GM20431 (cell line): ENCODE results near the gene MIF.
"Not testable (repeated sequence)": the region's sequence is repeated elsewhere in the genome, so short reads cannot be mapped to it uniquely, and the experiment has no call there.

Source experiments
- in situ Hi-C: fragments of 300-500 bp; cut with MseI, MboI; formaldehyde crosslinking; loops from one replicate; pipeline ENCODE4 v1.15.0; 2020; ENCODE audit warnings: low sequenced_read_pairs; ENCODE audit not compliant: unreplicated experiment

MIF gene

GRCh38 chr22:23925020-23925606, 30.9 kb downstream of the MIF start:
- in situ Hi-C loops, result no loop called here

GRCh38 chr22:23926561-23926960, 32.4 kb downstream of the MIF start:
- in situ Hi-C loops, result no loop called here

GRCh38 chr22:23938328-23939016, 44.3 kb downstream of the MIF start:
- in situ Hi-C loops, result no loop called here

- in situ Hi-C loops, result no loop called here
Observed at GRCh38 chr22:23939017-23939357, 44.8 kb downstream of the MIF start.

- in situ Hi-C loops, result not testable (repeated sequence)
Observed at GRCh38 chr22:23940166-23940565, 46.0 kb downstream of the MIF start.
